Liver (tissue), 3 donors: ENCODE measurements around the gene ULK4.

Source experiments
- JUND ChIP-seq, 2 donors: IDR thresholded peaks; 2 replicates each; pipeline ENCODE4 v1.6.1; 2016; ENCODE audit warnings: antibody characterized with exemption in 2 of 2
- RAD21 ChIP-seq, 2 donors: IDR thresholded peaks; 2 replicates each; pipeline ENCODE4 v1.6.1; 2016; ENCODE audit warnings: antibody characterized with exemption in 2 of 2, mild to moderate bottlenecking in 2 of 2
- SP1 ChIP-seq: IDR thresholded peaks from 2 replicates; pipeline ENCODE4 v1.6.1; 2018; ENCODE audit warnings: antibody characterized with exemption, mild to moderate bottlenecking
- TF ChIP-seq, protein P1 (sequence below): fragments of 150-350 bp; IDR thresholded peaks from 2 replicates; pipeline ENCODE4 v1.5.1; 2017; ENCODE audit warnings: improper control_type of control experiment, low read depth, low read length; ENCODE audit not compliant: missing input control
- TF ChIP-seq, protein P2 (sequence below): IDR thresholded peaks from 2 replicates; pipeline ENCODE4 v1.6.1; 2016; ENCODE audit warnings: antibody characterized with exemption
- TF ChIP-seq, protein P3 (sequence below): IDR thresholded peaks from 2 replicates; pipeline ENCODE4 v1.6.1; 2016; ENCODE audit warnings: antibody characterized with exemption
- TF ChIP-seq, protein P4 (sequence below): IDR thresholded peaks from 2 replicates; pipeline ENCODE4 v1.6.1; 2016; ENCODE audit warnings: antibody characterized with exemption, mild to moderate bottlenecking
- donor health status: healthy.
- donor health status: healthy.

DNA sequence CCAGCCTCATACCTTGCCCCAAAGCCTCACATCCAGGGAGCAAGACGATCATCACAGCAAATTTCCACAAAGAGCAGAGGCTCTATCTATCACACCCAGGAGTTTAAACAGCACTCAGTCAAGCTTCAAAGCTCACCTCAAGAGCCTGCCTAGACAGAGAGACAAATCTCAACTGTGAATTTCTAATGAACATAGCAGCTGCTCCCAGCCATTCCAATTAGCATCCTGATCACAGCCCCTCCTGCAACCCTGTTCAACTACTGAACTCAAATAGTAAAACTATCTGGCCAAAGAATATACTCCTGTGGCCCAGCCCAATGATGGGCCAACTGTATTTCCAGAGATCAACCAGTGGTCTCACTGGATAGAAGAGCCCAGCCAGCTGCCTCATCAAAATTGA, 492.8 kb downstream of the ULK4 start:
- TF ChIP-seq, protein P1, sequence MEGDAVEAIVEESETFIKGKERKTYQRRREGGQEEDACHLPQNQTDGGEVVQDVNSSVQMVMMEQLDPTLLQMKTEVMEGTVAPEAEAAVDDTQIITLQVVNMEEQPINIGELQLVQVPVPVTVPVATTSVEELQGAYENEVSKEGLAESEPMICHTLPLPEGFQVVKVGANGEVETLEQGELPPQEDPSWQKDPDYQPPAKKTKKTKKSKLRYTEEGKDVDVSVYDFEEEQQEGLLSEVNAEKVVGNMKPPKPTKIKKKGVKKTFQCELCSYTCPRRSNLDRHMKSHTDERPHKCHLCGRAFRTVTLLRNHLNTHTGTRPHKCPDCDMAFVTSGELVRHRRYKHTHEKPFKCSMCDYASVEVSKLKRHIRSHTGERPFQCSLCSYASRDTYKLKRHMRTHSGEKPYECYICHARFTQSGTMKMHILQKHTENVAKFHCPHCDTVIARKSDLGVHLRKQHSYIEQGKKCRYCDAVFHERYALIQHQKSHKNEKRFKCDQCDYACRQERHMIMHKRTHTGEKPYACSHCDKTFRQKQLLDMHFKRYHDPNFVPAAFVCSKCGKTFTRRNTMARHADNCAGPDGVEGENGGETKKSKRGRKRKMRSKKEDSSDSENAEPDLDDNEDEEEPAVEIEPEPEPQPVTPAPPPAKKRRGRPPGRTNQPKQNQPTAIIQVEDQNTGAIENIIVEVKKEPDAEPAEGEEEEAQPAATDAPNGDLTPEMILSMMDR, result no peak
- no peak for TF ChIP-seq RAD21 (IDR thresholded peaks at IDR 0.05)
- TF ChIP-seq JUND (IDR thresholded peaks at IDR 0.05), result no peak
- TF ChIP-seq, protein P2, sequence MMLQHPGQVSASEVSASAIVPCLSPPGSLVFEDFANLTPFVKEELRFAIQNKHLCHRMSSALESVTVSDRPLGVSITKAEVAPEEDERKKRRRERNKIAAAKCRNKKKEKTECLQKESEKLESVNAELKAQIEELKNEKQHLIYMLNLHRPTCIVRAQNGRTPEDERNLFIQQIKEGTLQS, result no peak
- TF ChIP-seq, protein P3, sequence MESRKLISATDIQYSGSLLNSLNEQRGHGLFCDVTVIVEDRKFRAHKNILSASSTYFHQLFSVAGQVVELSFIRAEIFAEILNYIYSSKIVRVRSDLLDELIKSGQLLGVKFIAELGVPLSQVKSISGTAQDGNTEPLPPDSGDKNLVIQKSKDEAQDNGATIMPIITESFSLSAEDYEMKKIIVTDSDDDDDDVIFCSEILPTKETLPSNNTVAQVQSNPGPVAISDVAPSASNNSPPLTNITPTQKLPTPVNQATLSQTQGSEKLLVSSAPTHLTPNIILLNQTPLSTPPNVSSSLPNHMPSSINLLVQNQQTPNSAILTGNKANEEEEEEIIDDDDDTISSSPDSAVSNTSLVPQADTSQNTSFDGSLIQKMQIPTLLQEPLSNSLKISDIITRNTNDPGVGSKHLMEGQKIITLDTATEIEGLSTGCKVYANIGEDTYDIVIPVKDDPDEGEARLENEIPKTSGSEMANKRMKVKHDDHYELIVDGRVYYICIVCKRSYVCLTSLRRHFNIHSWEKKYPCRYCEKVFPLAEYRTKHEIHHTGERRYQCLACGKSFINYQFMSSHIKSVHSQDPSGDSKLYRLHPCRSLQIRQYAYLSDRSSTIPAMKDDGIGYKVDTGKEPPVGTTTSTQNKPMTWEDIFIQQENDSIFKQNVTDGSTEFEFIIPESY, result no peak
- TF ChIP-seq SP1, result no peak
- TF ChIP-seq, protein P4, sequence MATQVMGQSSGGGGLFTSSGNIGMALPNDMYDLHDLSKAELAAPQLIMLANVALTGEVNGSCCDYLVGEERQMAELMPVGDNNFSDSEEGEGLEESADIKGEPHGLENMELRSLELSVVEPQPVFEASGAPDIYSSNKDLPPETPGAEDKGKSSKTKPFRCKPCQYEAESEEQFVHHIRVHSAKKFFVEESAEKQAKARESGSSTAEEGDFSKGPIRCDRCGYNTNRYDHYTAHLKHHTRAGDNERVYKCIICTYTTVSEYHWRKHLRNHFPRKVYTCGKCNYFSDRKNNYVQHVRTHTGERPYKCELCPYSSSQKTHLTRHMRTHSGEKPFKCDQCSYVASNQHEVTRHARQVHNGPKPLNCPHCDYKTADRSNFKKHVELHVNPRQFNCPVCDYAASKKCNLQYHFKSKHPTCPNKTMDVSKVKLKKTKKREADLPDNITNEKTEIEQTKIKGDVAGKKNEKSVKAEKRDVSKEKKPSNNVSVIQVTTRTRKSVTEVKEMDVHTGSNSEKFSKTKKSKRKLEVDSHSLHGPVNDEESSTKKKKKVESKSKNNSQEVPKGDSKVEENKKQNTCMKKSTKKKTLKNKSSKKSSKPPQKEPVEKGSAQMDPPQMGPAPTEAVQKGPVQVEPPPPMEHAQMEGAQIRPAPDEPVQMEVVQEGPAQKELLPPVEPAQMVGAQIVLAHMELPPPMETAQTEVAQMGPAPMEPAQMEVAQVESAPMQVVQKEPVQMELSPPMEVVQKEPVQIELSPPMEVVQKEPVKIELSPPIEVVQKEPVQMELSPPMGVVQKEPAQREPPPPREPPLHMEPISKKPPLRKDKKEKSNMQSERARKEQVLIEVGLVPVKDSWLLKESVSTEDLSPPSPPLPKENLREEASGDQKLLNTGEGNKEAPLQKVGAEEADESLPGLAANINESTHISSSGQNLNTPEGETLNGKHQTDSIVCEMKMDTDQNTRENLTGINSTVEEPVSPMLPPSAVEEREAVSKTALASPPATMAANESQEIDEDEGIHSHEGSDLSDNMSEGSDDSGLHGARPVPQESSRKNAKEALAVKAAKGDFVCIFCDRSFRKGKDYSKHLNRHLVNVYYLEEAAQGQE, result no peak
